Measurements from ENCODE around the gene PCBP3.
"Not testable (repeated sequence)": the region's sequence is repeated elsewhere in the genome, so short reads cannot be mapped to it uniquely, and the experiment has no call there.

PCBP3 gene

DNA sequence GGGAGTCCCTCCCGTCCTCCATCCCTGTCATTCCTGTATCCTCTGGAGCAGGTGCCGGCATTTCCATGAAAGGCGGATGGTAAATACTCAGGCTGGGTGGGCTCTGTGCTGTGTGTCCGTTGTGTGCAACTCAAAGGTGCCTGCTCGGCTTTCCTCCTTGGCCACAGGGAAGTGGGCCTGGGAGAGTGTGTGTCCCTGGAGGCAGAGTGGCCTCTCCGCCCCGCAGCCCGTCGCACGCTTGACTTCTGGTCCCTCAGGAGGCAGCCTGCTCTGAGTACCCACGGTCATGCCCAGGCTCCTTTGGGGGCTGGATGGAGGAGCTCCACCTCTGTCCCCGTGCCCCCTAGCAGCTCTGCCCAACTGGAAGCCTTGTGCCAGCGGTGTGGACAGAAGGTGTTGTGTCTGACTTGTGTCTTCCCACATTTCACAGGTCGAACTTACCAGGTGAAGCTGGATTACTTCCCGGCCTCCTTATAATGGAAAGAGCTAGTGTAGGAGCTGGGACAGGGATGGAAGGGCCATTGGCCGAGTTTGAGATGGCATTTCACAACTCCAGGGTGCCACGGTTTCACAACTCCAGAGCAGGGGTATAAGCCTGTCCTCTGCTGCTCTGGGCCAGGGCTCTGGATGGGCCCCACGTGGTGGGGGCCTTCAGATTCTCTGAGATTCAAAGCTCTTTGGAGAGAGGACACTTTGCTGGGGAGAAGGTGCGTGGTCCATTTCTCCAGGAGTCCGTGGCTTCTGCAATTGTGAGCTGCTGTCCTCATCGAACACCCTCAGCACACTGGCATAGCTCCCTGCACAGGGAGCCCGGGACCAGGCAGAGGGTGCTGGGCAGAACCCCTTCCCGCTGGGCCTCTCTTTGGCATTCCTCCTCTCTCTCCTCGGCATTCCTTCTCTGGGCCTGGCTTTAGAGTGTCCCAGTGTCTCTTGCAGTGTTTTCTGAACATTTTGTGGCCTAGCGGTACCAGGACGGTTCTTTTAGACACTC lies 185.3 kb downstream of the PCBP3 start:
- no peak for DNase-seq (ENCODE audit: low spot score)

DNA sequence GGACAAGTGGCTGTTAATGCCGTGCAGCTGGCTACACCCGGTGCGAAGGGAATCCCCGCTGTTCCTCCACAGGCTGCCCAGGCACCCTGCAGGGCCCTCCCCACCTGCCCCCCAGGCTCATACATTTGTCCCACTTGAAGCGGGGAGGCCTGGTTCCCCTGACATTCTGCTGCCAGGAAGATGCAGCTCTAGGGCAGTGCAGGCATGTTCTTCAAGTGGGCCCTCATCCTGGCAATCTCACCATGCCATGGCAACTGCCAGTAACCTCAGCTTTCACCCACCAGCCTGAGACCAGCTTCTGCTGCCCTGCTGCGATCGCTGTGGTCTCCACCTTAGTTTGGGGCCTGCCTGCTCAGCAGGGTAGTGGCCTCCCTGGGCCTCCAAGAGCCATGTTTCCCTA lies 186.1 kb downstream of the PCBP3 start:
- no peak for DNase-seq (ENCODE audit: low spot score)

DNA sequence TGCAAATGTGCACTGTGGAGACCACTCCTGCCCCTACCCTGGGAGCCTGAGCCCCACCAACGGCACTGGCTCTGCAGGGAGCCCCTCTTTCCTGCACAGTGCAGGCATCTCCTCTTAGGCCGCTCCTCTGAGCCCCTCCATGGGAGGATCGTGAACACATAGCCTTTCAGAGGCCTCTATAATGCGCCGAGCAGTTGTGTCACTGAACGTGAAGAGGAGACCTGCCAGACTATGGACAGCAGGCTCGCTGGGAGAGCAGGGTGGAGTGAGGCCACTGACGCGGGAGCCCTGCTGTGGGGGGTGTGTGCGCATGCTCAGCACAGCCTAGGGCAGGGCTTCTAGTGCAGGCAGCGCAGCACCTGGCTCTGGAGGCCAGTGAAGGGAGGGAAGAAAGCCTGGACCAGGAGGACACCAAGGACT lies 186.7 kb downstream of the PCBP3 start:
- no peak for DNase-seq (ENCODE audit: low spot score)

DNA sequence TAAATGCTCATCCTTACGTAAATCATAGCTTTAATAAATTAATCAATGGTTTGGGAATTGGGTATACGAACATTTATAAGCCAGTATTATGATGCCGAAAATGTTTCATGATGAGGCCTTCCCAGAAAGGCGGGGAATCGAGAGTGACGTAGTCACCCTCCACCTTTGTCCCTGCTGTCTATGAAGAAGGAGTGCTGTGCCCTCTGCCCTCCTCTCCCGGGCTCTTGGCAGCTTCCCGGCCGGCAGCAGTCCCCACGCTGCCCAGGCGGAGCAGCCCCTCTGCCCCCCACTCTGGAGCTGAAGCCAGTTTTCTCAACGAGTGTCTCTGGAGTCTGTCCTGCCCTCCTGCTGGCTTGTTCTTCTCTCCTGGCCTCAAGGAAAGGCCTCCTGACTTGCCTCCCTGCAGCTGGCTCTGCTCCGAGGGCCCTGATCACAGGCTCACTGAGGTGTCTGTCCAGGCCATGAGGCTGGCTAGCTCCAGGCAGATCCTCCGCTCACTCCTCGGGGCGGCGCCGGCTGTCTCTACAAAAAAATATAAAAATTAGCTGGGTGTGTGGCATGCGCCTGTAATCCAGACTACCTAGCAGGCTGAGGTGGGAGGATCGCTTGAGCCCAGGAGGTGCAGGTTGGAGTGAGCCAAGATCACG lies 187.3 kb downstream of the PCBP3 start:
- DNase-seq (ENCODE audit: low spot score), result no peak

DNA sequence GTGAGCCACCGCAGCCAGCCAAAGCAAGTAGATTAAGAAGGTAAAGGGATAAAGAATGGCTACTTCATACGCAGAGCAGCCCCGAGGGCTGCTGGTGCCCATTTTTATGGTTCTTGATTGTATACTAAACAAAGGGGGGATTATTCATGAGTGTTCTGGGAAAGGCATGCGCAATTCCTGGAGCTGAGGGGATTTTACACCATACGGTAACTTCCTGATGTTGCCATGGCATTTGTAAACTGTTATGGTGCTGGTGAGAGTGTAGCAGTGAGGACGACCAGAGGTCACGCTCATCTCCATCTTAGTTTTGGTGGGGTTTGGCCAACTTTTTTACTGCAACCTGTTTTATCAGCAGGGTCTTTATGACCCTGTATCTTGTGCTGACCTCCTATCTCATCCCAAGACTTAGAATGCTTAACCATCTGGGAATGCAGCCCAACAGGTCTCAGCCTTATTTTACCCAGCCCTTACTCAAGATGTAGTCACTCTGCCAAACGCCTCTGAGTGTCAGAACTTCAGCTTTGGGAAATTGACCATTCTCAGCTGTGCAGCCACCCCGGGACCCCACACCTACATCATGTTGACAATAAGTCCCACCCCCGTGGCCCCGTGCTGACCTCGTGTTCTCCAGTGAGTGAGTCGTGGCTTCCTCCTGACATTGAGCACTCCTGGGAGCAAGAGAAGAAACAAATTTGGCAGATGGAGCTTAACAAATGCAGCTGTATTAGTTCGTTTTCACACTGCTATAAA lies 188.6 kb downstream of the PCBP3 start:
- no peak for DNase-seq (ENCODE audit: low spot score)

DNA sequence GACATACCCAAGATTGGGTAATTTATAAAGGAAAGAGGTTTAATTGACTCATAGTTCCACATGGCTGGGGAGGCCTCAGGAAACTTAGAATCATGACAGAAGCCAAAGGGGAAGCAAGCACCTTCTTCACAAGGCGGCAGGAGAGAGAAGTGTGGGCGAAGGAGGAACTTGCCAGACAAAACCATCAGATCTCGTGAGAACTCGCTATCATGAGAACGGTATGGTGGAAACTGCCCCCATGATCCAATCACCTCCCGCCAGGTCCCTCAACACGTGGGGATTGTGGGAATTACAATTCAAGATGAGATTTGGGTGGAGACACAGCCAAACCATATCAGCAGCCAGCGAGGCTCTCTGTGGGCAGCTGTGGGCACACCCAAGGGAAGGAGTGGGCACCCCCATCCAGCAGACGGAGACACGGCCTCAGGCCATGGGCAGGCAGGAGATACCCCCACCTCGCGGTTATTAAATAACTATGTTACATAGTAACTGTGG lies 189.3 kb downstream of the PCBP3 start:
- not testable (repeated sequence) for DNase-seq (ENCODE audit: low spot score)

DNA sequence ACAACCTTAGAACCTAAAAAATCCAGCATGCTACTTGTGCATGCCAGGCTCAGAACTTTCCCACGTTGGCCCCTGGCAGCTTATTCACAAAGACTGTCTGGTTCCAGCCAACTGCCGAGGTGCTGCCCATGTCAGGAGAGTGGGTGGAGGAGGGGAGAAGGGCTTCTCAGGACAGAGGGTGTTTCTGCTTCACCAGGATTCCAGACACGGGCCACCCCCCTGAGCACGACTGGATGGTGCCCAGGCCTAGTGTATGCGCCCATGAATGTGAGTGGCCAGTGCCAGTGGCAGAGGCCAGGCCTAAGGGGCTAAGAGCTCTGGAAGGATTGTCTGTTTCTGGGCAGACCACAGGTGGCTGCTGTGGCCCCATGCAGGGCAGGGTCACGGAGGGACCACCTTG lies 189.9 kb downstream of the PCBP3 start:
- no peak for DNase-seq (ENCODE audit: low spot score)

DNA sequence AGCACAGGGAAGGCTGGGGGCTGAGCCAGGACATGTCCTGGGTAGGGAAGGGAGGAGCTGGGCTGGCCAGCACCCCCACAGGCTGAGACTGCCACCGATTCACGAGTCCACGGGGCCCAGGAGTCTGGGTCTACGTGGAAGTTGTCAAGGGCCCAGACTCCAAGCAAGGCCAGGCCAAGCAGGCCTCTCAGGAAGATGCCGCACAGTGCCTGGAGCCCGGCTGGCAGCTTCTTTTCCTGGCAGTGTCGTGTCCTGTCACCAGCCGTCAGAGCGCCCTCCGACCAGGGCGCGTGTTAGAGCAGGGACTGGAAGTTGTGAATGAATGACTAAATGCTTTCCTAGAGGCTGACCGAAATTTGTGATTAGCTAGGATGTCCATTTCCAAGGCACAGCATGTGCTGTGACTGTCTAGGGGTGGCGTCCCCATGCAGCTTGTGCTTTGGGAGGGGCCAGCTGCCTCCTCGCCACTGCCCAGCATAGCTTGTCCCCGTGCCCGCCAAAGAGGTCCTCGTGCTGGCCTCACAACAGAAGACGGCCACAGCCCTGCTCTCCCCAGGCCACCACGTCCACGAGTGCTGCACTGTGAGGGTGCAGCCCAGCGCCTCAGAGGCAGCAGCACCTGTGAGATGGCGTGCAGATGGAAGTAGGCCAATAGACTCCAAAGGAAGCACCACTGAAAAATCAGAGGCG lies 190.6 kb downstream of the PCBP3 start:
- DNase-seq (ENCODE audit: low spot score), result no peak

DNA sequence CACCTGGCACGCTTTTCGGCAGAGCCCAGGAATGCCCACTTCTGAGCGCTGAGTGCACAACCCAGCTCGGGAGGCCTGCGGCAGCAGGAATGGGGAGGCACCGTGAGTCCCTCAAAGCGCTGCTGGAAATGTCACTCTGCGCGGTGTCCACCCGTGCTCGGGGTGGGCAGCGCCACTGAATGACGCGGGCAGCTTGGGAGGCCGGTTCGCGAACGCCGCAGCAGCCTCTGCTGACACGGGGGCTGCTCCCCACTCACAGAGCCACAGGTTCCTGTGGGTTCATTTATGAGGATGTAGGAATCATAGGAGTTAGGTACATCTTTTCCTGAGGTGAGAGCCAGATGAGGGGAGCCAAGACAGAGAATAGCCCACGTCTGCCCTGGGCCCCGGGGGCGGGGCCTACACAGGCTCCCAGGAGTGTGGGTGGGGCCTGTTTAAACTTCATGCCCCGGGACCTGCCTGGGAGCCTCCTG lies 191.3 kb downstream of the PCBP3 start:
- no peak for DNase-seq (ENCODE audit: low spot score)

DNA sequence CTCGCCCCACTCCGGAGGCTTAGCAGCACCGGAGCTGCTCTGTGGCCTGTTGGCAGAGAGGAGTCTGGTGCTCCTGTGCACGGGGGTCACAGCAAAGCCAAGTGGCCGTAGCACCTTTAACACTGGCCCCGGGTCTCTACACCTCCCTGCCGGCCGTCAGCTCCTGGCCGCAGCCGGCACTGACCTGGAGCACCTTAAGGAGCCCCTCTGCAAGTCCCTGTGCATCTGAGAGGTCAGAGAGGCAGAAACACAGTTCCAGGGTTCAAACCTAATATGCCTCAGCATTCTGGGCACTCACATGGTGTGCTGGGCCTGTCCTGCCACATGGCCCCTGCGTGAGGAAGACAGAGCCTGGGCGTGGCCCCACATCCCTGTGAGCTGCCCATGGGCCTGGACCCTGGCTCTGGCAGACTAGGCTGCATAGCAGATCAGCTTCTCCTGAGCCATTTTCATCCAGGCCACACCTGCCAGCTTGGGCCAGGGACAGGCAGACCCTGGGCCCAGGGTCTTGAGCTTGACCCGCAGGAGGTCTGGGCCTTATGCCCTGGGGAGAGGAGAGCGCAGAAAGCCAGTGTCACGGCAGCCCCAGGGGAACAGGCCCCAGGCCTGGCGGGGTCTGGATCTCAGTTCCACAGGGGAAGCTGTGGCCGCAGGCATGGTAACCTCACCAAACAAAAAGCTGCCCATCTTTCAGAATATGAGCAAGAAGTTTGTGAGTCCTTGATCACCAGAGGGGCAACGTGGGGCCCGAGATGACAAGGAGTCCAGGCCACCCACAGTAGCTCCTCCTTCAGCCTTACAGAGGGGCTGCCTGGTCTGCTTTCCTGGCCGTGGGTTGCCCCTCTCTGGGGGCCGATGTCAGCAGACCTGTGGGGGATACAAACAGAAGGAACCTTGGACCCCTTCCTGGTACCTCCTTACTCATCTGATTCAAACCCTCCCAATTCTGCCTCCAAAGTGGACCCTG lies 192.1 kb downstream of the PCBP3 start:
- DNase-seq (ENCODE audit: low spot score), result no peak

DNA sequence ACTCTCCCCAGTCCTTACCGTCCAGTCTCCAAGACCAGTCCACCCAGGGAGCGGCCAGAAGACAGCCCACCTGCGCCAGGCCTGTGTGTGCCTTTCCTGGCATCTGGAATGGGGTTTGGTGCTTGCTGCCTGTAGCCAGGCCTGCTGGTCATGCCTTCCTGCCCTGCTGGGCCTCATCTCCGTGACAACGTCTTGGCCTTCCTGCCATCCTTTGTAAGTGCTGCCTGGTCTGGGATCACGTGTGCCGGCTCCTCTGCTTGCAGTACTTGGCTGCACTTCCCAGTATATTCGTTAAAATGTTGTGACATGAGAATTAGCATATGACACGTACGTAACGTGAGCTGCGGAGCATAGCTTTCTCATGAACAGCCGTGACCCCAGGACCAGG lies 192.7 kb downstream of the PCBP3 start:
- no peak for DNase-seq (ENCODE audit: low spot score)

DNA sequence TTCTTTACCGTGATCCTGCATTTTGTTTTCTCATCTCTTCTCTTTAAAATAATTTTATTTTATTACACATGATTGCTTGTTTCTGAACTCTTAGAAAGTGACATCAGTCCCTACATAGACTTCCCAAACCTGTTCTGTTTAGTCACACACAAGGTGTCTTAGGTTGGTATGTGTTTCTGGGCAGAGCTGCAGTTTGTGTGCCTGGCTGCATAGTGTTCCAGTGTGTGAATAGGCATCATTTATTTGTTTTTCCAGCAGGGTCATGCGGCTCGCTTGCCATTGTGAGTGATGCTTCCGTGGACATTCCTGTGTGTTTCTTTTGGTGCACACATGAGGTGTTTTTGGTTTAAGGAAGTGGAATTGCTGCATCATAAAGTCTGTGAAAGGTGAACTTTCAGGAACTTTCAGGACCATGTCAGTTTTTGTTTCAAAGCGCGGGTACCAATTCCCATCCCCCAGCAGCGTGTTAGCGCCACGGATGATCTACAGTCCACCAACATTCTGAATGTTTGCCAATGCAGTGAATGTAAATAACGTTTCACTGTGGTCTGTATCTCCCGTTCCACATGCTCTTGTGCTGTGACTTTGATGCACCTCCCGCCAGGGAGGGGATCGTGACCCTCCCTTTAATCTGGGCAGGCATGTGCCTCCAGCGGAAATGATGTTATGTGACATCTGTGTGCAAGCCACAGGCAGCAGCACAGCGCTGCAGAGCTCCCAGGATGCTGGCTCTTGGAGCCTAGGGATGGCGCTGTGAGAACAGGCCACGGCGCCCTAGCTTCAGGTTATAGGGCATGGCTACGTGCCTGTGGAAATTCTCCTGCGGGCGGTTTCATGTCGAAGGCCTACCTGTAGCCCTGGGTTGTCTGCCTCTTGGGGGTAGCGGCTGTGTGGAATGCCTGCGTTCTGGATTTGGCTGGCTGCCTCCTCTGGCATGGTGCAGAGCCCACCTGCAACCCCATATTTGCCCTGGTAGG lies 193.5 kb downstream of the PCBP3 start:
- no peak for DNase-seq (ENCODE audit: low spot score)

DNA sequence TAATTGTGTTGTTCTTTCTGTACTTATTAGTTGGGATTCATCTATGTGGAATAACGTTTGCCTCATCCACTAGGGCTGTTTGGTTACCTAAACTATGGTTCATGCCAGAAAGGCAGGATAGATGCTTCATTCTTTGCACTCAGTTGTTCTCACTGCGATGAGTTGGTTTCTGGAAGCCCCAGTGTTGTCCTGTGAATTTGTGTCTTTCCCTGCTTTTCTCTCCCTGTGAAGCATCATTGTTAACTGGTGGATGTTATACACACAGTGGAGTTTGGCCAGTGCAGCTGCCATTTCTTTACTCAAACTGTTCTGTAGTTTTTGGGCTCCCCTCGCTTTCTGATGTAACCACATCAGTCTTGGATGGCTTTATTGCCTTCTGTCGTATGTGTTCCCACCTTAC lies 194.4 kb downstream of the PCBP3 start:
- no peak for DNase-seq (ENCODE audit: low spot score)

DNA sequence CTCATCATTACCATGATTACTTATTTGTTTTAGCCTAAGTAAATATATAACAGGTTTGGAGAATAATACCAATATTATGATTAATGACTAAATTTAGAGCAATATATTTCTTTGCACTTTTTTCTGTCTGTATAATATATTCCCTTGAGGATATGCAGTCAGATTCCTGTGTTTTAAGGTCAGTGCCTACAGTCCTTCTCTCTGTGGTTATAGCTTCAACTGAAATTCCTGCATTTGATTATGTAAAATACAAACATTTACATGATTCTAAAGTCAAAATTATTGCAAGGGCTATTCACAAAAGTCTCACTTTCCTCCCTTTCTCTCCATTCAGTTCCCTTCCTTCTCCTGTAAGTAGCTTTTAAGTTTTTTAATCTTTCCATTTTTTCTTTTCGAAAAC lies 195.1 kb downstream of the PCBP3 start:
- no peak for DNase-seq (ENCODE audit: low spot score)

DNA sequence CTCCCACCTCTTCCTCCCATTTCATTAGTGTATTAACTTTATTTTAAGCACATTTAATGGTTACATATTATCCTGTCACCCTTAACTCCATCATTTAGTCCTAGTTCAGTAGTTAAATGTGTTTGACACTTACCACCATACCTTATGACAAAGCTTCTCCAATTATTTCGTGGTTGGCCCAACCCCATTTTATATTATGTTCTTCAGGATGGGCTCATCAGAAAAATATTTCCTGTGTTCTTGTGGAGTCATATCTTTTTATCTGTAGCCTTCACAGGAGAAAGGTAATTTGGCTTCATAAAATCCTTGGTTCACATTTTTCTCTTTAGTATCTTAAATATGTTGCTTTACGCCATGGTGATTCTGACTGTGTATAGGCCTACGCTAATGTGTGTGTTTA lies 195.7 kb downstream of the PCBP3 start:
- DNase-seq (ENCODE audit: low spot score), result no peak

DNA sequence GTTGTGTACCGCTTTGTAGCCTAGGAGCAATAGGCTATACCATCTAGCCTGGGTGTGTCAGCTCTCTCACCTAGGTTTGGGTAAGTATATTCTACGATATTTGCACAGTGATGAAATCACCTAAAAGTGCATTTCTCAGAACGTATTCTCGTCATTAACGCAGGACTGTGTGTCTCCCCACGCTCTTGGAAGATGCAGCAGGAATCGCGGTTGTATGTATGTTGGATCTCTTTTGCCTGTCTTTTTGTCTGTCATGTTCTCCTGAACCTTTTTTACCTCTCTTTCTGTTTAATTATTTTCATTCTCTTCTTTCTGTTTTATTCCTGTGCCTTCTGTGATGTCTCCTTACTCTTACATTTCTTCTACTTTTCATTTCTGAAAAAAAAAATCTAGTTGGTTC lies 197.5 kb downstream of the PCBP3 start:
- DNase-seq (ENCODE audit: low spot score), result no peak

DNA sequence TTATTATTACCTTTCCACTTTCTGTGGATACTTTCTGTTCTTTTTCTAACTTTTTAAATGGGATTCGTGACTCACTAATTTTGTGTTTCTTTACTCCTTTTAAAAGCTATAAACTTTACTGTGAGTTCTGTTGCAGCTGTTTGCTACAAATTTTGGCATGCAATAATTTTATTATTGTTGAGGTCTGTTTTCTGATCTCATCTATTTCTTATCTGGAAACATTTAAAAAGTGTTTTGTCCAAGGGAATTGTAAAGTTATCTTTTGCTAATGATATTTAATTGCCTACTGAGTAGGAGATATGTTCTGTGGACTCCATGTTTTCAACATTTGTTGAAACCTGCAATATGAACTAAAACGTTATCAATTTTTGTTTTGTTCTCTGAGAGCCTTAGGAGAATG lies 199.9 kb downstream of the PCBP3 start:
- DNase-seq (ENCODE audit: low spot score), result no peak

DNA sequence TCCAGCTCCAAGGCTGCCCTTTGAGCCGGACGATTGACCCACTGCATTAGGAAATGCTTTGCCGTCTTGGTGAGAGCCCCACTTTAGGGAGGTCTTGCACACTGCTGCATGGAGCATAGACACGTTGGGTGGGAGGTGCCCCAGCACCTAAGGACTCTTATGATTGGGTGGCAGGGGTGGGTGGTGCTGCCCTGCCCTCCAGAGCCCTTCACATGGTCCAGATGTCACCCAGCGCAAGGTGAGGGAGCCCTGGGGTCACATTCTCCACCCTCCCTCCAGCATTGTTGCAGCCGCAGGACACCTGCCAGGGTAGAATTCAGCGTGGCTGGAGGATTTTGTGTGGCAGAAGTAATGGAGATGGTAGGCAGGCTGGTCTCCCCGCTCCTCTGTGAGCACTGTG lies 200.7 kb downstream of the PCBP3 start:
- no peak for DNase-seq (ENCODE audit: low spot score)

DNA sequence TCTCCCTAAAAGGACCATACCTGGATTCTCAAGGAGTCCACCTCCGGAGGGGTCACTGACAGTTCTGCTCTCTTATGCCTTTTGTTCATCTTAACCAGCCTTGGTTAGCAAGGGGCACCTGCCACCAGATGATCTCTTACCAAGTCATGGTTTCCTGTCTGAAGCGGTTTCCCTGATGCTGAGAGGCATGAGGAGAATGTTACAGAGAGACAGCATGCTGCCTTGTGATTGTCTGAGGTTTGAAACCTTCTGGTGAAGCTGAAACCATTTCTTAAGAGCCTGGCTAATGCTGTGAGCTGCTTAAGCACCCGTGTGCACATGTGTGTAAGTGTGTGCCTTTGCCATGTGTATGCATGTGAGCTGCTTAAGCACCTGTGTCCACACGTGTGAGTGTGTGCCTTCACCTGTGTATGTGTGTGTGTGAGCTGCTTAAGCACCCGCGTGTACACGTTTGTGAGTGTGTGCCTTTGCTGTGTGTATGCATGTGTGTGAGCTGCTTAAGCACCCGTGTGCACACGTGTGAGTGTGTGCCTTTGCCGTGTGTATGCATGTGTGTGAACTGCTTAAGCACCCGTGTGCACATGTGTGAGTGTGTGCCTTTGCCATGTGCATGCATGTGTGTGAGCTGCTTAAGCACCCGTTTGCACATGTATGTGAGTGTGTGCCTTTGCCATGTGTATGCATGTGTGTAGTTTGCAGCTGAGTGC lies 201.7 kb downstream of the PCBP3 start:
- DNase-seq (ENCODE audit: low spot score), result no peak

All from hepatic stellate cell (primary cell).